H1 (cell line): ENCODE data around the gene PALM3. TPM values are rescaled to one million over a fixed set of nuclear protein-coding genes. Genes with fewer than 3 reads are reported as not detected.
A peak's percentile ranks its signal among the peaks of the same experiment; 100 is the strongest.

ENCODE experiments used
- ASH2L ChIP-seq: fragments of 200-600, 300-600 bp; sonication (generic); IDR thresholded peaks from one replicate; pipeline ENCODE4 v1.7.1; 2017; ENCODE audit warnings: low read length
- ATF3 ChIP-seq: IDR thresholded peaks from 2 replicates; pipeline ENCODE4 v1.6.1; 2011; ENCODE audit warnings: low read depth, mild to moderate bottlenecking, low read length; ENCODE audit not compliant: insufficient read depth
- BACH1 ChIP-seq: IDR thresholded peaks from 2 replicates; pipeline ENCODE4 v1.6.1; 2012; ENCODE audit warnings: low read length, improper control_type of control experiment
- BRCA1 ChIP-seq: IDR thresholded peaks from 2 replicates; pipeline ENCODE4 v1.6.1; 2012; ENCODE audit warnings: low read depth, low read length, improper control_type of control experiment
- CBX5 ChIP-seq: fragments of 300-800, 300-1000 bp; sonication (generic); IDR thresholded peaks from 2 replicates; pipeline ENCODE4 v1.7.1; 2016; ENCODE audit warnings: antibody characterized with exemption, low read length, low read depth
- CBX8 ChIP-seq: fragments of 300-800, 300-1000 bp; sonication (generic); IDR thresholded peaks from 2 replicates; pipeline ENCODE4 v1.7.1; 2016; ENCODE audit warnings: low read depth, low read length, borderline replicate concordance
- CEBPB ChIP-seq: IDR thresholded peaks from 2 replicates; pipeline ENCODE4 v1.6.1; 2012; ENCODE audit warnings: low read depth, low read length
- EP300 ChIP-seq, 2 experiments: IDR thresholded peaks; 1 replicate in 1 of 2; 2 replicates in 1 of 2; pipeline ENCODE4 v1.6.1; 2011 to 2012; ENCODE audit warnings: low read depth in 2 of 2, low read length in 2 of 2, mild to moderate bottlenecking in 2 of 2, borderline replicate concordance in 1 of 2, inconsistent platforms in 1 of 2, moderate library complexity in 1 of 2
- GTF2F1 ChIP-seq: IDR thresholded peaks from 2 replicates; pipeline ENCODE4 v1.6.1; 2012; ENCODE audit warnings: low read depth, low read length, improper control_type of control experiment, borderline replicate concordance
- HDAC2 ChIP-seq, 2 experiments: fragments of 300-600 bp in 1 of 2; sonication (generic) in 1 of 2; IDR thresholded peaks; 2 replicates each; pipeline ENCODE4 v1.6.1; 2011 to 2012; ENCODE audit warnings: low read depth in 2 of 2, low read length in 2 of 2, mild to moderate bottlenecking in 2 of 2, moderate library complexity in 2 of 2, borderline replicate concordance in 1 of 2, inconsistent platforms in 1 of 2
- JUN ChIP-seq: IDR thresholded peaks from 2 replicates; pipeline ENCODE4 v1.6.1; 2011; ENCODE audit warnings: low read depth, mild to moderate bottlenecking, improper control_type of control experiment, low read length
- KDM4A ChIP-seq: IDR thresholded peaks from one replicate; pipeline ENCODE4 v1.7.1; 2012; ENCODE audit warnings: low read depth, mild to moderate bottlenecking, moderate library complexity, low read length, inconsistent platforms; ENCODE audit not compliant: severe bottlenecking
- MAX ChIP-seq: IDR thresholded peaks from 2 replicates; pipeline ENCODE4 v1.6.1; 2012; ENCODE audit warnings: inconsistent platforms
- POLR2AphosphoS5 ChIP-seq: IDR thresholded peaks from 2 replicates; pipeline ENCODE4 v1.6.1; 2011; ENCODE audit warnings: low read depth, low read length
- RAD21 ChIP-seq, 2 experiments: IDR thresholded peaks in 1 of 2; conservative IDR thresholded peaks in 1 of 2; 2 replicates each; pipeline ENCODE4 v1.6.1; 2011; ENCODE audit warnings: low read depth in 2 of 2, low read length in 2 of 2, improper control_type of control experiment in 1 of 2, inconsistent platforms in 1 of 2, mild to moderate bottlenecking in 1 of 2, moderate library complexity in 1 of 2
- SIN3A ChIP-seq, 2 experiments: IDR thresholded peaks in 1 of 2; conservative IDR thresholded peaks in 1 of 2; 2 replicates each; pipeline ENCODE4 v1.6.1; 2011 to 2012; ENCODE audit warnings: low read length in 2 of 2, improper control_type of control experiment in 1 of 2, low read depth in 1 of 2, mild to moderate bottlenecking in 1 of 2
- SIX5 ChIP-seq: IDR thresholded peaks from 2 replicates; pipeline ENCODE4 v1.6.1; 2011; ENCODE audit warnings: mild to moderate bottlenecking, low read depth, low read length
- SP1 ChIP-seq: IDR thresholded peaks from 2 replicates; pipeline ENCODE4 v1.6.1; 2011; ENCODE audit warnings: low read depth, low read length
- SRF ChIP-seq: IDR thresholded peaks from 2 replicates; pipeline ENCODE4 v1.6.1; 2011; ENCODE audit warnings: mild to moderate bottlenecking, low read depth, low read length, moderate library complexity
- SUZ12 ChIP-seq: fragments of 200-600 bp; sonication (generic); IDR thresholded peaks from 2 replicates; pipeline ENCODE4 v1.6.1; 2012; ENCODE audit warnings: mild to moderate bottlenecking, inconsistent platforms, low read length, moderate library complexity, mixed read lengths
- TAF7 ChIP-seq: optimal IDR thresholded peaks from 2 replicates; pipeline ENCODE3; 2011; ENCODE audit warnings: low read depth, mild to moderate bottlenecking, inconsistent platforms, low read length, moderate library complexity, borderline replicate concordance
- TBP ChIP-seq: IDR thresholded peaks from 2 replicates; pipeline ENCODE4 v1.6.1; 2011; ENCODE audit warnings: low read depth, low read length, improper control_type of control experiment
- YY1 ChIP-seq: IDR thresholded peaks from 2 replicates; pipeline ENCODE4 v1.6.1; 2011; ENCODE audit warnings: low read depth, mild to moderate bottlenecking, low read length
- polyA plus RNA-seq, 7 experiments: library from polyadenylated mRNA; depleted of rRNA in 3 of 7; stranded (reverse) in 5 of 7; unstranded in 2 of 7; fragments of >200 nt in 5 of 7; fragments of 200-250 nt in 2 of 7; gene quantifications; 1 replicate in 5 of 7; 2 replicates in 1 of 7; 4 replicates in 1 of 7; pipeline versions ENCODE4 v1.2.1 to v1.2.3, GENCODE V29; 2011 to 2013; ENCODE audit warnings: missing spikeins in 2 of 7, mixed read lengths in 2 of 7
- total RNA-seq: library from RNA; stranded (reverse); fragmentation: NEBNext Ultra II Directional; extraction: Animal tissue kit (Norgen Biotek cat#: 25700); gene quantifications from 2 replicates; pipeline ENCODE4 v1.2.1, GENCODE V29; 2021

PALM3 gene
- total and polyA plus RNA-seq, 2 of the 8 experiments (the other 6 are each of a cell fraction or from before 2014, with no cell fraction given): 5.8 to 31.3 TPM

GRCh38 chr19:14031719-14032480 is 30.0 kb downstream of the PALM3 start, which contains the start of gene IL27RA (continued):
- TF ChIP-seq JUN (no peak), SRF (no peak), HDAC2 (IDR thresholded peaks at IDR 0.05; ENCODE audit: borderline replicate concordance in 1 of 2, low read depth in 2 of 2, low read length in 2 of 2) (0 out of 4 replicates have a peak, but pooled peaks of 1 of the 2 experiments have one; percentile 4), BRCA1 (no peak), SUZ12 (no peak), SIX5 (no peak), CEBPB (no peak), ATF3 (no peak), BACH1 (0 out of 2 replicates have a peak, but pooled peaks have one; percentile 16), POLR2AphosphoS5 (no peak), SP1 (no peak), SIN3A (conservative IDR thresholded peaks at IDR 0.05 in 1 of 2, IDR thresholded peaks at IDR 0.05 in 1 of 2; ENCODE audit: low read depth in 1 of 2, low read length in 2 of 2) (no peak), GTF2F1 (no peak), CBX8 (no peak), KDM4A (peak; percentile 88), MAX (peak; percentile 34; the same call in 1 of the 2 replicates), TAF7 (peak; percentile 33), ASH2L (peak; percentile 81), YY1 (no peak), RAD21 (IDR thresholded peaks at IDR 0.05 in 1 of 2, conservative IDR thresholded peaks at IDR 0.05 in 1 of 2; ENCODE audit: low read depth in 2 of 2, low read length in 2 of 2) (peak; percentile 58 to 68), EP300 (IDR thresholded peaks at IDR 0.05; ENCODE audit: borderline replicate concordance in 1 of 2, low read depth in 2 of 2, low read length in 2 of 2) (no peak), CBX5 (no peak), TBP (no peak)
